ENCODE measurements around the gene CRISPLD2.
"Not testable (repeated sequence)": the region's sequence is repeated elsewhere in the genome, so short reads cannot be mapped to it uniquely, and the experiment has no call there.

CRISPLD2 gene

GRCh38 chr16:84828322-84828721, 8.5 kb downstream of the CRISPLD2 start:
- POLR2A ChIA-PET (ENCODE audit: low non-redundant PET): no interaction called here
- no peak overlapping the region for H3K27ac ChIP-seq
- CTCF ChIA-PET: interaction anchor here (0.6 kb wide), 1 partner anchor 9 kb away, joined by 3 read pairs; no protein-coding TSS in a partner anchor
- no peak for TF ChIP-seq CTCF (conservative IDR thresholded peaks at IDR 0.05; ENCODE audit: low read depth)
- no peak for DNase-seq (ENCODE audit: low spot score)

GRCh38 chr16:84829168-84829965, 9.6 kb downstream of the CRISPLD2 start:
- ChIA-PET POLR2A (ENCODE audit: low non-redundant PET) (interaction anchor here (0.8 kb wide), 1 partner anchor 9 kb away, joined by 3 read pairs; no protein-coding TSS in a partner anchor), CTCF (interaction anchor here (0.6 kb wide), 1 partner anchor 287 kb away, joined by 4 read pairs; no protein-coding TSS in a partner anchor)
- DNase-seq (ENCODE audit: low spot score): no peak
- H3K27ac ChIP-seq: no peak overlapping the region
- TF ChIP-seq CTCF (conservative IDR thresholded peaks at IDR 0.05; ENCODE audit: low read depth): no peak

GRCh38 chr16:84830765-84831384, 11.1 kb downstream of the CRISPLD2 start:
- H3K27ac ChIP-seq: no peak overlapping the region
- POLR2A ChIA-PET (ENCODE audit: low non-redundant PET): no interaction called here
- CTCF ChIA-PET: no interaction called here
- no peak for TF ChIP-seq CTCF (conservative IDR thresholded peaks at IDR 0.05; ENCODE audit: low read depth)
- DNase-seq (ENCODE audit: low spot score): no peak

DNA sequence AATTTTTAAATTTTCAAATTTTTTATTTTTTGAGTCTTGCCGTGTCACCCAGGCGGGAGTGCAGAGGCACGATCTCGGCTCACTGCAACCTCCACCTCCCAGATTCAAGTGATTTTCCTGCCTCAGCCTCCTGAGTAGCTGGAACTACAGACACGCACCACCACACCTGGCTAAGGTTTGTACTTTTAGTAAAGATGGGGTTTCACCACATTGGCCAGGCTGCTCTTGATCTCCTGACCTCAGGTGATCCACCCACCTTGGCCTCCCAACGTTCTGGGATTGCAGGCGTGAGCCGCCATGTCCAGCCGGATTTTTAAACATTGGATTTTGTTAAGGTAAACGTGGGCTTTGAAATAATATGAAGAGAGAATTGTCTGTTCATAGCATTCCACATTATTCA, 11.9 kb downstream of the CRISPLD2 start:
- CTCF ChIA-PET; DNase-seq (ENCODE audit: low spot score); POLR2A ChIA-PET (ENCODE audit: low non-redundant PET); H3K27ac ChIP-seq: not testable (repeated sequence)

DNA sequence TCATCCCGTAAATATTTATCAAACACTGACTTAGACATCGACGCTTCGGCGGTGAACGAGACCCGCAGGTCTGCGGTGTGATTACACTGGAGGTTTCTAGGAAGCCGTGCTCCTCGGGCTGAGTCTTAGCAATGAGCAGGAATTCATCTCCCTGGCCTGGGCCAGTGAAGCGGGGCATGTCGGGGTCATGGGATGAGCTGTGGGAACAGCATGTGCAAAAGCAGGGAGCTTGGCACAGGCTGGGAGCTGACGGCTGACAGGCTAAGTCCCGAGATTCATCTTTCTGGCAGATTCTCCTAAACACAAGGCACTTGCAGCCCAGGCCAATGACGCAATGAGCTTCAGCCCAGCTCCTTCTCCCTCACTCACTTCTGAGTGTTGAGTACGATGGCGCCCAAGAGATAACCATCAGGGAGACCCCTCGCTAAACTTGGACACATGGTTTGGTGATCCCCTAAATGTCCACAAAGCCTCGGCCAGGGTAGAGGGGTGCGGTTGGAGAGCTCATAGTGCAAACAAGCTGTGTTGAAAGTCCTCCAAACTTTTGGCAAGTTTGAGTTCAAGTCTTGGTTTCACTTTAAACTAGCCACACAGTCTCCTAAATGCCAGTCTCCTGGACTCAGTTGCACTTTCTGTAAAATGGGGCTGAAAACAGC, 12.8 kb downstream of the CRISPLD2 start:
- no peak for TF ChIP-seq CTCF (conservative IDR thresholded peaks at IDR 0.05; ENCODE audit: low read depth)
- DNase-seq (ENCODE audit: low spot score): no peak
- ChIA-PET CTCF (no interaction called here), POLR2A (ENCODE audit: low non-redundant PET) (no interaction called here)
- H3K27ac ChIP-seq: no peak overlapping the region

- H3K27ac ChIP-seq: no peak overlapping the region
- CTCF ChIA-PET: interaction anchor here (0.7 kb wide), 1 partner anchor 1103 kb away, joined by 3 read pairs; no protein-coding TSS in a partner anchor
- TF ChIP-seq CTCF (conservative IDR thresholded peaks at IDR 0.05; ENCODE audit: low read depth): no peak
- POLR2A ChIA-PET (ENCODE audit: low non-redundant PET): no interaction called here
- DNase-seq (ENCODE audit: low spot score): no peak
Measured at GRCh38 chr16:84833144-84833500, 13.3 kb downstream of the CRISPLD2 start.
